Endothelial cell of umbilical vein (primary cell): ENCODE results near the gene KCNG2. TPM values are rescaled to one million over a fixed set of nuclear protein-coding genes. Genes with fewer than 3 reads are reported as not detected.

Source experiments
- BruUV-seq: library from RNA; stranded (reverse); fragments of 400-500 nt; replicated peaks from 2 replicates; lab custom pipeline; 2021; lab: Mats Ljungman, UMichigan
- CTCF ChIA-PET: fragments of 300-600, 350-600 bp; sonication (Branson Sonifier 250); formaldehyde crosslinking; loops from one replicate; lab custom pipeline; 2021; ENCODE audit warnings: antibody characterized with exemption, inconsistent platforms; lab: Charles Lee
- POLR2A ChIA-PET: fragments of 300-600, 350-600 bp; sonication (Branson Sonifier 250); formaldehyde crosslinking; loops from one replicate; lab custom pipeline; 2021; ENCODE audit warnings: antibody characterized with exemption, inconsistent platforms; lab: Charles Lee
- DNase-seq: peaks from one replicate; pipeline ENCODE4 v3.0.0-alpha.2; 2011; ENCODE audit warnings: low read depth, low spot score
- FAIRE-seq: peaks from 2 replicates; lab custom pipeline; 2011; peaks lifted over from hg19 to GRCh38; lab: Jason Lieb, UNC
- H2AFZ ChIP-seq: 2 replicates; pipeline ENCODE4 v1.6.0; 2012; ENCODE audit warnings: low read depth, low read length, control low read depth, inconsistent platforms
- H3K27ac ChIP-seq: 2 replicates; pipeline ENCODE4 v1.5.1; 2011; ENCODE audit warnings: low read depth, mild to moderate bottlenecking, control low read depth, low read length, moderate library complexity; ENCODE audit not compliant: insufficient read depth
- H3K27me3 ChIP-seq, 2 experiments: 2 replicates each; pipeline versions ENCODE4 v1.6.0 to v1.6.1; 2011; ENCODE audit warnings: low read length in 2 of 2, mixed read lengths in 1 of 2; ENCODE audit not compliant: control insufficient read depth in 2 of 2, insufficient read depth in 2 of 2
- H3K36me3 ChIP-seq, 2 experiments: 2 replicates in 1 of 2; 3 replicates in 1 of 2; pipeline ENCODE4 v1.5.1; 2011; ENCODE audit warnings: low read length in 2 of 2, mild to moderate bottlenecking in 1 of 2, moderate library complexity in 1 of 2; ENCODE audit not compliant: control insufficient read depth in 2 of 2, insufficient read depth in 2 of 2; ENCODE audit errors: extremely low read depth in 1 of 2
- H3K4me1 ChIP-seq: 3 replicates; pipeline ENCODE4 v1.5.1; 2011; ENCODE audit warnings: mild to moderate bottlenecking, low read length; ENCODE audit not compliant: control insufficient read depth, insufficient read depth; ENCODE audit errors: extremely low read depth
- H3K4me2 ChIP-seq: 2 replicates; pipeline ENCODE4 v1.6.1; 2011; ENCODE audit warnings: low read length, control low read depth, mixed read lengths; ENCODE audit not compliant: insufficient read depth
- H3K4me3 ChIP-seq, 3 experiments: fragments of 200-600 bp in 1 of 3; sonication (generic), shearing (Covaris generic) in 1 of 3; replicated peaks in 1 of 3; 2 replicates each; pipeline ENCODE4 v1.5.1; 2011 to 2016; ENCODE audit warnings: control low read depth in 3 of 3, low read length in 3 of 3, mild to moderate bottlenecking in 2 of 3, inconsistent platforms in 1 of 3, low read depth in 1 of 3, moderate library complexity in 1 of 3; ENCODE audit not compliant: insufficient read depth in 1 of 3
- H3K79me2 ChIP-seq: 2 replicates; pipeline ENCODE4 v1.6.0; 2012; ENCODE audit warnings: low read length, inconsistent platforms; ENCODE audit not compliant: control insufficient read depth, insufficient read depth
- H3K9ac ChIP-seq: replicated peaks from 2 replicates; pipeline ENCODE3; 2011; ENCODE audit warnings: low read length, control low read depth; ENCODE audit not compliant: insufficient read depth; ENCODE audit errors: extremely low read depth
- H3K9me1 ChIP-seq: replicated peaks from 3 replicates; pipeline ENCODE4 v1.6.0; 2011; ENCODE audit warnings: mild to moderate bottlenecking, low read length; ENCODE audit not compliant: control insufficient read depth, insufficient read depth; ENCODE audit errors: extremely low read depth
- H3K9me3 ChIP-seq: replicated peaks from 2 replicates; pipeline ENCODE4 v1.5.1; 2012; ENCODE audit warnings: low read length, inconsistent platforms; ENCODE audit not compliant: control insufficient read depth, insufficient read depth
- H4K20me1 ChIP-seq: replicated peaks from 2 replicates; pipeline ENCODE3; 2011; ENCODE audit warnings: mild to moderate bottlenecking, low read length; ENCODE audit not compliant: control insufficient read depth, insufficient read depth; ENCODE audit errors: extremely low read depth
- CTCF ChIP-seq, 2 donors: IDR thresholded peaks; 1 replicate in 1 of 2; 2 replicates in 1 of 2; pipeline ENCODE4 v1.5.1; 2011; ENCODE audit warnings: low read length in 2 of 2, mild to moderate bottlenecking in 2 of 2, moderate library complexity in 2 of 2, control low read depth in 1 of 2, inconsistent platforms in 1 of 2, low read depth in 1 of 2; ENCODE audit not compliant: insufficient read depth in 1 of 2; ENCODE audit errors: extremely low read depth in 1 of 2
- EZH2 ChIP-seq: IDR thresholded peaks from 2 replicates; pipeline ENCODE4 v1.6.1; 2012; ENCODE audit warnings: borderline replicate concordance, low read depth, mild to moderate bottlenecking, moderate library complexity, low read length, inconsistent platforms; ENCODE audit not compliant: severe bottlenecking
- FOS ChIP-seq: IDR thresholded peaks from 2 replicates; pipeline ENCODE4 v1.6.1; 2011; ENCODE audit warnings: mild to moderate bottlenecking, low read length, moderate library complexity, borderline replicate concordance; ENCODE audit not compliant: insufficient read depth
- GATA2 ChIP-seq: IDR thresholded peaks from 2 replicates; pipeline ENCODE4 v1.7.0; 2011; ENCODE audit warnings: low read depth, mild to moderate bottlenecking, moderate library complexity, mixed read lengths, low read length; ENCODE audit not compliant: insufficient read length, insufficient read depth
- JUN ChIP-seq: IDR thresholded peaks from 2 replicates; pipeline ENCODE4 v1.6.1; 2011; ENCODE audit warnings: borderline replicate concordance, low read depth; ENCODE audit not compliant: insufficient read length, insufficient read depth
- MAX ChIP-seq: IDR thresholded peaks from 2 replicates; pipeline ENCODE4 v1.6.1; 2011; ENCODE audit not compliant: insufficient read depth, insufficient read length
- MYC ChIP-seq: IDR thresholded peaks from one replicate; pipeline ENCODE4 v1.6.1; 2011; ENCODE audit warnings: mild to moderate bottlenecking, low read depth, low read length
- POLR2A ChIP-seq: IDR thresholded peaks from 2 replicates; pipeline ENCODE4 v1.6.1; 2012; ENCODE audit warnings: low read depth, mild to moderate bottlenecking, control low read depth, low read length
- POLR2AphosphoS5 ChIP-seq: IDR thresholded peaks from 2 replicates; pipeline ENCODE4 v1.6.1; 2012; ENCODE audit warnings: low read depth, mild to moderate bottlenecking, control low read depth, low read length, moderate library complexity; ENCODE audit not compliant: insufficient read depth
- dilution Hi-C: fragments of 300-500 bp; cut with MboI; formaldehyde crosslinking; loops from one replicate; pipeline ENCODE4 v1.15.0; 2019; ENCODE audit warnings: low sequenced_read_pairs; ENCODE audit not compliant: extremely low pct_ligation_motif_present
- intact Hi-C: fragments of 100-400 bp; cut with micrococcal nuclease; formaldehyde crosslinking; loops from one replicate; pipeline ENCODE4 v1.10.0; 2022
- polyA plus RNA-seq, 4 experiments: library from polyadenylated mRNA; depleted of rRNA in 3 of 4; stranded (reverse) in 3 of 4; unstranded in 1 of 4; fragments of >200 nt; gene quantifications; 2 replicates each; pipeline versions ENCODE4 v1.2.1 to v1.2.3, GENCODE V29; 2011 to 2012; ENCODE audit warnings: missing spikeins in 1 of 4
- total RNA-seq: library from RNA; stranded (reverse); gene quantifications from 2 replicates; pipeline ENCODE4 v1.2.3, GENCODE V29; 2021

Gene KCNG2
- total and polyA plus RNA-seq, 2 donors (not counting 3 experiments of a cell fraction or from before 2014, with no cell fraction given), result not detected

- no peaks in the 10 kb centered on the region for H3K4me1 ChIP-seq
- no peaks in the 10 kb centered on the region for H3K27me3 ChIP-seq
- H3K4me3 ChIP-seq, result no peak overlapping the region
- no peaks in the 10 kb centered on the region for H3K9me1 ChIP-seq
- FAIRE-seq, result no peak
- H3K36me3 ChIP-seq, result no peaks in the 10 kb centered on the region
- no peak overlapping the region for H2AFZ ChIP-seq
- ChIA-PET CTCF (no interaction called here), POLR2A (no interaction called here)
- H3K9me3 ChIP-seq, result no peaks in the 10 kb centered on the region
- H3K4me2 ChIP-seq, result no peak overlapping the region
- no peak for DNase-seq
- intact Hi-C loops, result no loop called here
- no peaks in the 10 kb centered on the region for H4K20me1 ChIP-seq
- dilution Hi-C loops, result no loop called here
- H3K9ac ChIP-seq, result no peak overlapping the region
- no peaks in the 10 kb centered on the region for H3K79me2 ChIP-seq
- no TSS peak for BruUV-seq
- no peak overlapping the region for H3K27ac ChIP-seq
- TF ChIP-seq CTCF (IDR thresholded peaks at IDR 0.05; ENCODE audit: extremely low read depth in 1 of 2, insufficient read depth in 1 of 2, low read depth in 1 of 2, low read length in 2 of 2) (no peak), POLR2AphosphoS5 (no peak), MAX (no peak), MYC (no peak), EZH2 (no peak), FOS (no peak), POLR2A (no peak), JUN (no peak), GATA2 (no peak)
These were observed 55.0 kb downstream of the KCNG2 start for GRCh38 chr18:79852561-79853302.
